Ovary (tissue), 9 donors: ENCODE data around the gene FAM107B. TPM values are rescaled to one million over a fixed set of nuclear protein-coding genes. Genes with fewer than 3 reads are reported as not detected.
"Not testable (repeated sequence)": the region's sequence is repeated elsewhere in the genome, so short reads cannot be mapped to it uniquely, and the experiment has no call there.

ENCODE experiments used
- DNase-seq, 5 donors: peaks; one replicate each; pipeline ENCODE4 v3.0.0-alpha.2; 2019 to 2020
- H3K27ac ChIP-seq, 2 donors: fragments of 200-600 bp; one replicate each; pipeline versions ENCODE4 v1.5.1 to v1.8.0; 2019 to 2022
- H3K27me3 ChIP-seq: fragments of 200-600 bp; one replicate; pipeline ENCODE4 v1.8.0; 2022
- H3K36me3 ChIP-seq: fragments of 200-600 bp; sonication (generic); one replicate; pipeline ENCODE4 v1.5.1; 2019
- H3K4me1 ChIP-seq: one replicate; pipeline ENCODE4 v1.8.1; 2013; ENCODE audit warnings: mild to moderate bottlenecking, moderate library complexity; ENCODE audit not compliant: insufficient read depth
- H3K4me3 ChIP-seq: fragments of 200-600 bp; sonication (generic); one replicate; pipeline ENCODE4 v1.5.1; 2017
- H3K9me3 ChIP-seq, 2 donors: fragments of 200-600 bp in 1 of 2; sonication (generic) in 1 of 2; one replicate each; pipeline versions ENCODE4 v1.5.1 to v1.8.1; 2013 to 2019; ENCODE audit warnings: mild to moderate bottlenecking in 1 of 2, moderate library complexity in 1 of 2
- EP300 ChIP-seq: sonication (generic); formaldehyde crosslinking; IDR thresholded peaks from one replicate; pipeline ENCODE4 v1.6.1; 2017; ENCODE audit warnings: antibody characterized with exemption
- POLR2A ChIP-seq: fragments of 450-650 bp; IDR thresholded peaks from one replicate; pipeline ENCODE4 v1.6.1; 2017; ENCODE audit warnings: antibody characterized with exemption, mild to moderate bottlenecking, moderate library complexity
- WGBS, 3 donors: extraction: QIAGEN DNeasy Blood & Tissue Kit in 1 of 3; methylation state at CpG; one replicate each; pipeline versions ENCODE4 v1.1.5 to v1.1.7; 2013 to 2017; 5-methylcytosine and 5-hydroxymethylcytosine counted together
- intact Hi-C, 4 donors: fragments of 100-400 bp; cut with DNase I; formaldehyde crosslinking; loops; one replicate each; pipeline versions ENCODE4 v1.11.0 to v1.15.1; 2022 to 2023
- polyA plus RNA-seq, 2 donors: library from polyadenylated mRNA; stranded (reverse); fragments of 200-250 nt in 1 of 2; fragments of 350-450 nt in 1 of 2; fragmentation: Illumina TruSeq in 1 of 2; extraction: RNeasy Lipid Tissue Mini Kit (QIAGEN cat#74804) in 1 of 2; gene quantifications; one replicate each; pipeline ENCODE4 v1.2.3, GENCODE V29; 2013 to 2014
- total RNA-seq, 7 donors: library from RNA; depleted of rRNA in 2 of 7; stranded (reverse); fragments of >200 nt in 2 of 7; fragmentation: NEBNext Ultra II Directional in 3 of 7; extraction: Animal tissue kit (Norgen Biotek cat#: 25700) in 3 of 7; gene quantifications; one replicate each; pipeline versions ENCODE4 v1.1.0 to v1.2.4, GENCODE V29; 2016 to 2023
- TF ChIP-seq, protein P1 (sequence below), 3 donors: fragments of 450-650 bp in 2 of 3; fragments of 200-600 bp in 1 of 3; IDR thresholded peaks; one replicate each; pipeline versions ENCODE4 v1.5.1 to v1.8.0; 2016 to 2022; ENCODE audit warnings: antibody characterized with exemption in 3 of 3, mild to moderate bottlenecking in 1 of 3
- donor health status: DM: no; HTN: no; CAD: no; lungs with moderate emphysema.
- donor health status: DM: no; HTN: no; CAD: no.
- donor health status: Bipolar disorder and iron deficiency.
- donor health status: DM: yes; HTN: yes; CAD: no.
- donor health status: DM: no; HTN: no; CAD: no.
- donor health status: DM: yes; HTN: yes; CAD: no.

Gene FAM107B
- total and polyA plus RNA-seq, 9 donors = 6.0 to 26.6 (median 15.0) TPM

DNA sequence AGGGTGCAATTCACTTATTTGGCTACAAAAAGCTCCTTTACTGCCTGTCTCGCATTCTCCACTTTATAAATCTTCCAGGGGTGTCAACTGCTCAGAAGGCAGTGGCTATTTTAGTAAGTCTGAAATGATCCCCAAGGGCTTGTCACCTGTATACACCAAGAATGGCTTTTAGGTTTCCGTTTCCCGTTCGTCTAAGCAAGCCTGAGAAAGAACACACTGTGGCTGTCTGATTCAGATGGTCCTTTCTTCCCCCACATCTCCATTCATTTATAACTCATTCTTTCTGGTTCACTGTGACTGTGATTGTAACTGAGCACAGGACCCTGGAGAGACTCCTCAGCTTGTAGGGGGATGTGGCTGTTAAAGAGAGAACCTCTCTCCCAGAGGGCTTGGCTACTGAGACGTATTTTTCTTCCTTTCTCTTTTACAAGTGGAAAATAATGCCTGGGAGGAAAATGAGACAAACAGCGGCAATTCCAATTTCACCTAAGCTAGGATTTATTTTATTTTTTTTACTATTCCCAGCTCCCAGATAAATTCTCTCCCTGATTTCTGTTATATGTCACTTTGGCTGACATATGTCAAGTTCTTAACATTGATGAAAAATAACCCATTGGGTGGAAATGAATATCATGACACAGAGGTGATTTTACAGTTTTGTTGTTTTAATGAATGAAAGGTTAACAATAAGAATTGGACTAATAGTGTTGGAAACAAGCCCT, 129.3 kb downstream of the FAM107B start:
- Histone ChIP-seq H3K4me3 (no peak overlapping the region), H3K27me3 (no peaks in the 10 kb centered on the region), H3K36me3 (no peaks in the 10 kb centered on the region), H3K9me3 (no peaks in the 10 kb centered on the region), H3K4me1 (no peaks in the 10 kb centered on the region), H3K27ac (no peak overlapping the region)
- 57 to 70% (median 62%) methylated on average over 6 of the region's 6 CpGs for WGBS, 3 donors
- intact Hi-C loops = no loop called here
- TF ChIP-seq POLR2A (no peak), EP300 (no peak)
- TF ChIP-seq, protein P1, sequence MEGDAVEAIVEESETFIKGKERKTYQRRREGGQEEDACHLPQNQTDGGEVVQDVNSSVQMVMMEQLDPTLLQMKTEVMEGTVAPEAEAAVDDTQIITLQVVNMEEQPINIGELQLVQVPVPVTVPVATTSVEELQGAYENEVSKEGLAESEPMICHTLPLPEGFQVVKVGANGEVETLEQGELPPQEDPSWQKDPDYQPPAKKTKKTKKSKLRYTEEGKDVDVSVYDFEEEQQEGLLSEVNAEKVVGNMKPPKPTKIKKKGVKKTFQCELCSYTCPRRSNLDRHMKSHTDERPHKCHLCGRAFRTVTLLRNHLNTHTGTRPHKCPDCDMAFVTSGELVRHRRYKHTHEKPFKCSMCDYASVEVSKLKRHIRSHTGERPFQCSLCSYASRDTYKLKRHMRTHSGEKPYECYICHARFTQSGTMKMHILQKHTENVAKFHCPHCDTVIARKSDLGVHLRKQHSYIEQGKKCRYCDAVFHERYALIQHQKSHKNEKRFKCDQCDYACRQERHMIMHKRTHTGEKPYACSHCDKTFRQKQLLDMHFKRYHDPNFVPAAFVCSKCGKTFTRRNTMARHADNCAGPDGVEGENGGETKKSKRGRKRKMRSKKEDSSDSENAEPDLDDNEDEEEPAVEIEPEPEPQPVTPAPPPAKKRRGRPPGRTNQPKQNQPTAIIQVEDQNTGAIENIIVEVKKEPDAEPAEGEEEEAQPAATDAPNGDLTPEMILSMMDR (IDR thresholded peaks at IDR 0.05) = no peak
- no peak for DNase-seq

DNA sequence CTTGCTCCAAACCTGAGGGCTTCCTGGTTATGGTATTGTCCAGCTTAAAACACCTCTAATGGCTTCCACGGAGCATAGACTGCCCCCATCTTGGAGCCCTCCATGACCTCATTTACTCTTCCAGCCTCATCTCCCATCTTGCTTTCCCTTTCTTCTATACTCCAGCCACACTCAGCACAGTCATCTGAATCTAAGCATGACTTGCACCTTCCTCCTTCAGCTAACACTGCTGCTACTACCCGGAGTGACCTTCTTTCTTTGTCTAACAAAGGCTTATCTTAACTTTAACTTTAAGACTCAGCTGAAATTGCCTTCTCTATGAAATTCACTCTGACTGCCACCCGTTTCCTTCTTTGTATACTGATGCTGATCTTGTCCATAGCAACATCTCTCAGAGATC, 135.1 kb downstream of the FAM107B start:
- 60 to 83% (median 69%) methylated on average over 3 of the region's 3 CpGs for WGBS, 3 donors
- Histone ChIP-seq H3K9me3 (no peaks in the 10 kb centered on the region), H3K36me3 (no peaks in the 10 kb centered on the region), H3K27me3 (no peaks in the 10 kb centered on the region), H3K27ac (no peak overlapping the region), H3K4me3 (no peak overlapping the region), H3K4me1 (no peaks in the 10 kb centered on the region)
- no peak for DNase-seq
- intact Hi-C loops = no loop called here
- TF ChIP-seq POLR2A (no peak), EP300 (no peak)
- TF ChIP-seq, protein P1 (IDR thresholded peaks at IDR 0.05) = no peak

DNA sequence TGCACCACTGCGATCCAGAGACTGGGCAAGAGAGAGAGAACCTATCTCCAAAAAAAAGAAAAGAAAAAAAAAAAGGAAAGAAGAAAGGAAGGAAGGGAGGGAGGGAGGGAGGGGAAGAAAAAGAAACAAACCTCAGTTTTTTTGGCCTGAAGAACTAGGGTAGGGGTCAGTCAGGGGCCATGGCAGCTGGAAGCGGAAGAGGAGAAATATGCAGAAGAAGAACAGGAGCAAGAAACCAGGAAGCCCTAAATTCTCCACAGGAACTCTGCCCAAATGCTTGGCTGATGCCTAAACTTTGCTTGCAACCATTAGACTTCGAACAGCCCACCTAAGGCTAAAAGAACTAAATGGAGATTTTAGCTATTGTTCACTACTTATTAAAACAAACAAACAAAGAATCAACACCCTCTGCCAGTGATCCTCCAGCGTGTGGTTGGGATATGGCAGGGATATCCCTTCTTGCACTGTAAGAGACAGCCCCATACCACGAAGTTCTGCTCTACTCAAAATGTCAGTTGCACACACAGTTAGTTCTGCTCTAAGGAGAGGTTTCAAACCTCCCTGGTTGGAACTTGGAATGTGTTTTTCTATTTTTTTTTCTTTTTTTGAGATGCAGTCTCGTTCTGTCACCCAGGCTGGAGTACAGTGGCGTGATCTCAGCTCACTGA, 139.5 kb downstream of the FAM107B start:
- no peaks in the 10 kb centered on the region for H3K9me3 ChIP-seq
- no peaks in the 10 kb centered on the region for H3K36me3 ChIP-seq
- H3K4me3 ChIP-seq = no peak overlapping the region
- H3K4me1 ChIP-seq = no peaks in the 10 kb centered on the region
- no peak for DNase-seq
- 46 to 57% (median 56%) methylated on average over 7 of the region's 7 CpGs for WGBS, 3 donors
- no peak overlapping the region for H3K27ac ChIP-seq
- intact Hi-C loops = no loop called here
- no peak for TF ChIP-seq POLR2A
- TF ChIP-seq EP300 = no peak
- TF ChIP-seq, protein P1 (IDR thresholded peaks at IDR 0.05) = no peak
- H3K27me3 ChIP-seq = no peaks in the 10 kb centered on the region

DNA sequence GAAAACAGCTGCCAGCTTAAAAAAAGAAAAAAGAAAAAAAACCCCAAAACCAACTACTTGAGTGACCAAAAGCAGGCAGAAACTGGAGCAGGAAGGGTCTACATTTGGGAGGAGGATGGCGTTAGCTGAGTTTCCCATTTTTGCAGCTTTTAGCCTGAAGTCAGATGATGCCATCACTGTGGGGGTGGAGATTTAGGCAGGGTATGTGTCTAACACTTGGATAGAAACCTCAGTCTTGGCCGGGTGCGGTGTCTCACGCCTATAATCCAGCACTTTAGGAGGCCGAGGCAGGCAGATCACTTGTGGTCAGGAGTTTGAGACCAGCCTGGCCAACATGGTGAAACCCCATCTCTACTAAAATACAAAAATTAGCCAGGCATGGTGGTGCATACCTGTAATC, 140.1 kb downstream of the FAM107B start:
- intact Hi-C loops, H3K9me3 ChIP-seq, H3K27ac ChIP-seq, H3K4me1 ChIP-seq, H3K4me3 ChIP-seq, H3K27me3 ChIP-seq, H3K36me3 ChIP-seq, DNase-seq: not testable (repeated sequence)
- WGBS, 3 donors = 68 to 87% (median 85%) methylated on average over 5 of the region's 5 CpGs
